ENCODE measurements around the gene MAPKAPK2. TPM values are rescaled to one million over a fixed set of nuclear protein-coding genes. Genes with fewer than 3 reads are reported as not detected.

MAPKAPK2 gene
- total RNA-seq, 4 donors from 2014 or later, result 115 to 207 (median 140) TPM

DNA sequence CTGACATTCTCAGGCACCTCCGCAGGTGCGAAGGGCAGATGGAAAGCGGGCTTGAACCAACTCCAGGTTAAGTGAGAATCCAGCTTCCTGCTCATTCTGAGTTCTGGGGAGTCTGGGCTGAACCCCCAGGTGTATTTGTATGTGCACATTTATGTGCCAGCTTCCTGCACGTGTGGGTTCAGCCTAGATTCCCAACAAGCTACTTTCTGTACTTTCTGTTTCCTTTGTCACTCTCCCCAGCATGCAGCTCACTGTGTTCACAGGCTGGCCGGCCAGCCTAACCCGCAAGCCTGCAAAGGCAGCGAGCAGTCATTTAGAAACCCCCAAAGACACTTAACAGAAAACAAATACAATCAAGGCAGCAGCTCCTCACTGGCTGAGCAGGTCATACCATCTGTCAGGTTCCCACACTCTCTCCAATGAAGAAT, 84.6 kb downstream of the MAPKAPK2 start:
- Histone ChIP-seq H3K9me3 (no peaks in the 10 kb centered on the region), H3K36me3 (no peaks in the 10 kb centered on the region), H3K27me3 (no peaks in the 10 kb centered on the region), H3K4me1 (no peaks in the 10 kb centered on the region), H3K27ac (no peak overlapping the region), H3K4me3 (no peak overlapping the region)
- in situ Hi-C loops (cut with MboI; ENCODE audit: low sequenced_read_pairs in 4 of 4), result no loop called here
- intact Hi-C loops (cut with DNase I; ENCODE audit: low total_unique reads), result no loop called here
- DNase-seq (no peak), ATAC-seq (no peak)
- TF ChIP-seq, protein P1, sequence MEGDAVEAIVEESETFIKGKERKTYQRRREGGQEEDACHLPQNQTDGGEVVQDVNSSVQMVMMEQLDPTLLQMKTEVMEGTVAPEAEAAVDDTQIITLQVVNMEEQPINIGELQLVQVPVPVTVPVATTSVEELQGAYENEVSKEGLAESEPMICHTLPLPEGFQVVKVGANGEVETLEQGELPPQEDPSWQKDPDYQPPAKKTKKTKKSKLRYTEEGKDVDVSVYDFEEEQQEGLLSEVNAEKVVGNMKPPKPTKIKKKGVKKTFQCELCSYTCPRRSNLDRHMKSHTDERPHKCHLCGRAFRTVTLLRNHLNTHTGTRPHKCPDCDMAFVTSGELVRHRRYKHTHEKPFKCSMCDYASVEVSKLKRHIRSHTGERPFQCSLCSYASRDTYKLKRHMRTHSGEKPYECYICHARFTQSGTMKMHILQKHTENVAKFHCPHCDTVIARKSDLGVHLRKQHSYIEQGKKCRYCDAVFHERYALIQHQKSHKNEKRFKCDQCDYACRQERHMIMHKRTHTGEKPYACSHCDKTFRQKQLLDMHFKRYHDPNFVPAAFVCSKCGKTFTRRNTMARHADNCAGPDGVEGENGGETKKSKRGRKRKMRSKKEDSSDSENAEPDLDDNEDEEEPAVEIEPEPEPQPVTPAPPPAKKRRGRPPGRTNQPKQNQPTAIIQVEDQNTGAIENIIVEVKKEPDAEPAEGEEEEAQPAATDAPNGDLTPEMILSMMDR (IDR thresholded peaks at IDR 0.05 in 4 of 5, conservative IDR thresholded peaks at IDR 0.05 in 1 of 5), result no peak
- no peak for TF ChIP-seq POLR2A (IDR thresholded peaks at IDR 0.05)

DNA sequence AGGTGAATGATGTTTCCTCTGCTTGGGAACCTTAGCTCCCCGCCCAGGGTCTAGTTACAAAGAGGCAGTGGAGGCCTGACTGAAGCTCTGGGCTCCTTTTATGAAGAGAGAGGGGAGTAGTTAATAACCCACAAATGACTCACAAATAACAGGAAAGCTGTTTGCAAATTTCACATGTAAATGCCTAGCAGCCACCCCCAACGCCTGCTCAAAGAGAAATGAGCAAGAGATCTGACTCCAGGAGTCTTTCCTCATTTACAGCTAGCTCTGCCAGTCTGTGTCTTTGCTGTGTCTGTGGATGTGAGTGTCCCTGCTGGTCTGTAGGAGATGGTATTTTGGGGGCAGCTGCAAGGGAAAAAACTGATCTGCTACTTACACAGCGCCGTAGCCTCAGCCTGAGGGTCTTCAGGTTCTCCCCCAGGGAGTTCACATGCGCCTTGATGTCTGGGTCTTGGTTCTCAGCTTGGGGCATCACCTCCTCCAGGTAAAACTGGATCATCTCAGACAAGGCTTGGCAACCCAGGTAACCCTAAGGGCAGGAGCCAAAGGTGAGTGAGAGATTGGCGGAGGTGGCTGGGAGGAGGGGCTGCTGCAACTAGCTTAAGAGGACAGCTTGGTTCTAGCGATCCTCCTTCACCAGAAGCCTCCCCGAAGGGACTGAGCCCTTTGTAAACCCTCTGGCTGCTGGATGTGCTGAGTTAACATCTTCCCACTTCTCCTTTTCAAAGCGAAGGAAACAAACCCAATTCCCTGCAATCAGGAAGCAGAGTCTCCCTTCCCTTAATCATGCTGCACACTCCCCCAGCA, 86.0 kb downstream of the MAPKAPK2 start, which contains the start of gene IL19:
Gene IL19, plus strand, starts transcription at position 243 of the 807 bp plus-strand sequence. CDS start 65,890 bp downstream, outside the sequence.
- DNase-seq (peak in 1 of 2 donors; percentile 33), ATAC-seq (peak in 1 of 2 donors; percentile 44)
- in situ Hi-C loops (cut with MboI; ENCODE audit: low sequenced_read_pairs in 4 of 4), result no loop called here
- intact Hi-C loops (cut with DNase I; ENCODE audit: low total_unique reads), result no loop called here
- H3K4me3 ChIP-seq, result peak within 1 kb of the TSS in 1 of 4 donors; percentile 11
- peak in 1 of 2 donors; percentile 12 for TF ChIP-seq POLR2A (IDR thresholded peaks at IDR 0.05)
- TF ChIP-seq, protein P1 (IDR thresholded peaks at IDR 0.05 in 4 of 5, conservative IDR thresholded peaks at IDR 0.05 in 1 of 5), result no peak
- no peaks in the 10 kb centered on the region for H3K27me3 ChIP-seq
- no peaks in the 10 kb centered on the region for H3K9me3 ChIP-seq
- no peaks in the 10 kb centered on the region for H3K4me1 ChIP-seq
- H3K27ac ChIP-seq, result no peak within 1 kb of the TSS
- no peaks in the 10 kb centered on the region for H3K36me3 ChIP-seq

DNA sequence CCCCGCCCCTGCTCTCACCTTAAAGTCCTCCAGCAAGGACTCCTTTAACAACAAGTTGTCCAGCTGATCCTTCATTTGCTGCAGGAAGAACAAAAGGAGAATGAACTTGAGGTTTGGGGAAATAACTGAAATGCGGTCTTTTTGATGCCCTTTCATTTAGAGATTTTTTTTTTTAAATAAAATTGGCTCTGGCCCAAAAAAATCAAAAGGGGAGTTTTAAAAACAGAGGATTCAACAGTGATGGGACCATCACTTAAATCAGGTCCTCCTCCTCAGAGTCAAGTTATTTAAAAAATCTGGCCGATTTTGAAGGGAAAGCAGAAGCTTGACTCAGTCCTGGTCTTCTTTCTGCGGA, 86.6 kb downstream of the MAPKAPK2 start:
- no peak for TF ChIP-seq POLR2A (IDR thresholded peaks at IDR 0.05)
- TF ChIP-seq, protein P1 (IDR thresholded peaks at IDR 0.05 in 4 of 5, conservative IDR thresholded peaks at IDR 0.05 in 1 of 5), result no peak
- no peaks in the 10 kb centered on the region for H3K36me3 ChIP-seq
- H3K9me3 ChIP-seq, result no peaks in the 10 kb centered on the region
- no peak overlapping the region for H3K4me3 ChIP-seq
- ATAC-seq (no peak), DNase-seq (no peak)
- no peaks in the 10 kb centered on the region for H3K4me1 ChIP-seq
- intact Hi-C loops (cut with DNase I; ENCODE audit: low total_unique reads), result no loop called here
- H3K27me3 ChIP-seq, result no peaks in the 10 kb centered on the region
- in situ Hi-C loops (cut with MboI; ENCODE audit: low sequenced_read_pairs in 4 of 4), result no loop called here
- H3K27ac ChIP-seq, result no peak overlapping the region

DNA sequence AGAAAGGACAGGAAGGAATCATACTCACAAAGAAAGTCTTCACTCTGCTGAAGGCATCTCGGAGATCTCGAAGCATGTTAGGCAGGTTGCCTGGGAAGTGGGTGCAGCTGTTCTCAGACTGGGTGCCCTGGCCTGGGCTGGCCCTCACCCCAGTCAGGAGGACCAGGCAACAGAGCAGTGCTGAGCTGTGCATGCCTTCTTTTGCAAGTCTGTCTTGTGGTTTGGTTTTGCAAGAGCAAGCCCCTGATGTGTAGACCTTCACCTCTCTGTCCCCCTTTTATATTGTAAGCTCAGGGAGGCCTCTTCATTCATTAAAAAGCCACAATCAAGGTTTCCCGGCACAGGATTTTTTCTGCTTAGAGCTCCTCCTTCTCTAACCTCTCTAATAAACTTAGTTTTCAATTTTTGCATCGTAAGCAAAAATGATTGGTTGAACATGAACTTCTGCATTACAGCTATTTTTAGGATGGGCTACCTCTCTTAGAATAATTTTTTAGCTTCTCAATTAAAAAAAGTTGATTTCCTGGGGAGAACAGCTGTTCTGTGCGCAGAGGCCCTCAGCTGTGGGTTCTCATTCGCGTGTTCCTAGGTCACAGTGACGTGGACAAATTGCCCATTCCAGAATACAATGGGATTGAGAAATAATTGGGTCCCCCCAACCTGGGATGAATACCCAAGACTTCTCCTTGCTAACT, 87.7 kb downstream of the MAPKAPK2 start, which contains the start of gene IL10:
Gene IL10, minus strand, starts transcription at position 252 of the 695 bp plus-strand sequence. Its CDS starts 59 bp downstream, at position 193.
- no peak within 1 kb of the TSS for H3K4me3 ChIP-seq
- intact Hi-C loops (cut with DNase I; ENCODE audit: low total_unique reads), result no loop called here
- TF ChIP-seq, protein P1 (IDR thresholded peaks at IDR 0.05 in 4 of 5, conservative IDR thresholded peaks at IDR 0.05 in 1 of 5), result no peak
- TF ChIP-seq POLR2A (IDR thresholded peaks at IDR 0.05), result no peak
- ATAC-seq (peak in 1 of 2 donors; percentile 21), DNase-seq (peak; percentile 25 to 33)
- H3K36me3 ChIP-seq, result no peaks in the 10 kb centered on the region
- H3K9me3 ChIP-seq, result no peaks in the 10 kb centered on the region
- H3K27me3 ChIP-seq, result no peaks in the 10 kb centered on the region
- in situ Hi-C loops (cut with MboI; ENCODE audit: low sequenced_read_pairs in 4 of 4), result no loop called here
- H3K4me1 ChIP-seq, result no peaks in the 10 kb centered on the region
- H3K27ac ChIP-seq, result no peak within 1 kb of the TSS
